ENCODE data around the gene PPIL6. TPM values are rescaled to one million over a fixed set of nuclear protein-coding genes. Genes with fewer than 3 reads are reported as not detected.

The PPIL6 gene
- total RNA-seq, 3 donors from 2014 or later (not counting 1 experiment from before 2014, with no cell fraction given), result 0.28 to 0.70 (median 0.40) TPM

DNA sequence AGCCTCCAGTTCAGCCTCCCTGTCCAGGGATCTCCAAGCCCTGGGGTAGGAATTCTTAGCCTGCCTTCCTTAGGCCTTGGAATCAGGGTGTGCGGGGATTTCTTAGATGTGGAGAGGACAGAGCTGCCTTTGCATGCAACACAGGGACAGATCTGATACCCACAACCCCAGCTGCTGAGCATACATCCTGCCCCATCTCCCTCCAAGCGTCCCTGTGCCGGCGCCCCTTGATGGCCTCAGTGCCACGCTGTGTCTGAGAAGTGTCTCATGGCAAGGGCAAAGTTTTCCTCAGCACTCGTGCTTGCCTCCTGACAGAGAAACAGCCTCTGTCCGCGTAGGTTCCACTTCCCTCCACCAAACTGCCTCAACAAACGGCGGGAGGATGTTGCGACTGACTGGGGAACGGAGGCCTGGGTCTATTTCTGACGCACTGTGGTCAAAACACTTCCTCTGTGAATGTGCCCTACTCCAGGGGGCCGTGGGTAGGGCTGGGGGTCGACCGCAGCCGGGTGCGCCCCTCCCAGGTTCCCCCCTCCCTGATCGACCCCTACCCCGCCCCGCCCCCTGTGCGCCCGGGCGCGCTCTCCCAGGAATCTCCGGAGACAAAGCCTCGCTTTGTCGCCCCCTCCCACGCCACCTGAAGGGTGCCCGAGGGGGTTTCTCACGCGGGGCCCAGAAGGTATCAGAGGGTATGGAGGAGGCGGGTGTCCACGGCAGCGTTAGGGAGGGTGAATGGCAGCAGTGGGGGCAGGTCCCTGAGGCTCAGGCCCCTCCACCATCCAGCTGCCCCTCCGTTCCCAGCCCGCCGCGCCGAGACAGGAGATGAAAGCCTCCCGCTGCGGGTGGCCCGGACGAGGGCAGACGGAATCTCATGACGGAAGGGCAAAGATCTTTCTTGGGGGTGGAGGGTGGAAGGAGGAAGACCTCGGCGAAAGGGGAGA, 14.3 kb upstream of the PPIL6 start:
- H3K27ac Mint-ChIP-seq, result peak overlapping the region; percentile 86 to 99
- peaks cover 69% of the 10 kb centered on the region for H3K4me1 ChIP-seq (ENCODE audit: control insufficient read depth, insufficient read depth, low read length)
- H3K4me3 ChIP-seq (ENCODE audit: low read length), result peak overlapping the region; percentile 98
- under 1% methylated on average over 46 of the region's 48 CpGs for WGBS (ENCODE audit: insufficient coverage)
- no peaks in the 10 kb centered on the region for H3K27me3 ChIP-seq (ENCODE audit: control insufficient read depth, insufficient read depth, low read length)
- peaks cover 54 to 62% of the 10 kb centered on the region in 2 donors for H3K4me1 Mint-ChIP-seq
- H3K27ac ChIP-seq (ENCODE audit: low read length), result peak overlapping the region; percentile 99
- intact Hi-C loops (cut with micrococcal nuclease), result loop anchor here (1.0 to 10.0 kb wide), 3 partner anchors 13 to 240 kb away; partner anchors contain the start of genes AK9 and FIG4
- DNase-seq, result peak; percentile 72 to 91
- peak overlapping the region; percentile 93 for H3K4me3 Mint-ChIP-seq
- H3K9me3 Mint-ChIP-seq, result no peaks in the 10 kb centered on the region
- H3K36me3 Mint-ChIP-seq, result no peaks in the 10 kb centered on the region
- TF ChIP-seq CTCF (IDR thresholded peaks at IDR 0.05), result no peak
- no peaks in the 10 kb centered on the region for H3K27me3 Mint-ChIP-seq (ENCODE audit: low read depth in 2 of 2)
- no peaks in the 10 kb centered on the region for H3K9me3 ChIP-seq (ENCODE audit: control insufficient read depth, insufficient read depth, low read length)
- ATAC-seq, result peak; percentile 53 to 71 (median 66)
- H3K36me3 ChIP-seq (ENCODE audit: control insufficient read depth, insufficient read depth, low read length), result peaks cover 14% of the 10 kb centered on the region

DNA sequence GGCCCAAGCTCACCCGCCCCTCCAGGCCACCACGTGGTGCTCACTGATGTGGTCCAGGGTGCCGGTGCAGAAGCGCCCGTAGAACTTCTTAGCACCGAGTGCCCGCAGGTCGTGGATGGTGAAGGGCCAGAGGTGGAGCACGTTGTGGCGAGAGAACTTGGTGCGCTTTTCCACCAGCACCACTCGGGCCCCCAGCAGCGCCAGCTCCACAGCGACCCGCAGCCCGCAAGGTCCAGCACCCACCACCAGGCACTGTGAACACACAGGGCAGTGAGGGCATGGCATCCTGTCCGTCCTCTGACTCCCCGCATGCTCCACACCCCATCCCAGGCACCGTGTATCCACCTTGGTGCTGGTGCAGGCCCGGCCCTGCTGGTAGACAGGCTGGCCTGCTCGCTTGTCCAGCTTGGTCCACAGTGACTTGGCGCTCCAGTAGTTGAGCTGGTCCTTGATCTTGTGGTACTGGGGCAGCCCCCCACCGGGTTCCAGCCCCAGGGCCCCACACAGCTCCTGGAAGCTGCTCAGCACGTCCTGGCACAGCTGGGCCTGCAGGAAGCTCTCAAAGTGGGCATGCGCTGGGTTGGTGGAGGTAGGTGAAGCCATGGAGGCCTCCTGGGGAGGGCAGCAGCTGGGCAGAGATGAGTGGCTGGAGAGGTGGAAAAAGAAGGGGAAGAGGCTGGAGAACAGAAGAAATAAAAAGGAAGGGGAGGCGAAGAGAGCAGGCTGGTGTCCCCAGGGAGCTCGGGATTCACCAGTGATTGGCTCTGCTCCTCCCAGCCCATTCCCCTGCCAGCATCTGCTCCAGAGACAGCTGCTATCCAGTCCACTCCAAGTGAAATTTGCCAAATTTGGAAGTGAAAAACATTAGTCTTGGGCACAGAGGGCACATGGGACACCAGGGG, 13.4 kb upstream of the PPIL6 start:
- Histone ChIP-seq H3K9me3 (ENCODE audit: control insufficient read depth, insufficient read depth, low read length) (no peaks in the 10 kb centered on the region), H3K4me3 (ENCODE audit: low read length) (peak overlapping the region; percentile 98), H3K4me1 (ENCODE audit: control insufficient read depth, insufficient read depth, low read length) (peaks cover 72% of the 10 kb centered on the region), H3K36me3 (ENCODE audit: control insufficient read depth, insufficient read depth, low read length) (peaks cover 14% of the 10 kb centered on the region), H3K27me3 (ENCODE audit: control insufficient read depth, insufficient read depth, low read length) (no peaks in the 10 kb centered on the region), H3K27ac (ENCODE audit: low read length) (peak overlapping the region; percentile 99)
- ATAC-seq (no peak), DNase-seq (no peak)
- intact Hi-C loops (cut with micrococcal nuclease), result loop anchor here (1.0 to 10.0 kb wide), 3 partner anchors 13 to 241 kb away; partner anchors contain the start of genes AK9 and FIG4
- no peaks in the 10 kb centered on the region for H3K9me3 Mint-ChIP-seq
- peaks cover 47 to 62% of the 10 kb centered on the region in 2 donors for H3K4me1 Mint-ChIP-seq
- H3K36me3 Mint-ChIP-seq, result no peaks in the 10 kb centered on the region
- TF ChIP-seq CTCF (IDR thresholded peaks at IDR 0.05), result no peak
- H3K27ac Mint-ChIP-seq, result peak overlapping the region; percentile 86 to 99
- H3K4me3 Mint-ChIP-seq, result peak overlapping the region; percentile 81
- WGBS (ENCODE audit: insufficient coverage), result 59% methylated on average over 27 of the region's 27 CpGs
- H3K27me3 Mint-ChIP-seq (ENCODE audit: low read depth in 2 of 2), result no peaks in the 10 kb centered on the region

GRCh38 chr6:109453156-109453555, 12.7 kb upstream of the PPIL6 start:
- Histone ChIP-seq H3K27me3 (ENCODE audit: control insufficient read depth, insufficient read depth, low read length) (no peaks in the 10 kb centered on the region), H3K36me3 (ENCODE audit: control insufficient read depth, insufficient read depth, low read length) (peaks cover 14% of the 10 kb centered on the region), H3K4me1 (ENCODE audit: control insufficient read depth, insufficient read depth, low read length) (peaks cover 72% of the 10 kb centered on the region), H3K27ac (ENCODE audit: low read length) (peak overlapping the region; percentile 99), H3K9me3 (ENCODE audit: control insufficient read depth, insufficient read depth, low read length) (no peaks in the 10 kb centered on the region), H3K4me3 (ENCODE audit: low read length) (no peak overlapping the region)
- Mint-ChIP-seq H3K4me3 (peak overlapping the region; percentile 21), H3K27me3 (ENCODE audit: low read depth in 2 of 2) (no peaks in the 10 kb centered on the region), H3K9me3 (no peaks in the 10 kb centered on the region), H3K36me3 (no peaks in the 10 kb centered on the region), H3K27ac (peak overlapping the region in 1 of 2 donors; percentile 38), H3K4me1 (peaks cover 45 to 61% of the 10 kb centered on the region in 2 donors)
- no peak for TF ChIP-seq CTCF (IDR thresholded peaks at IDR 0.05)
- 82% methylated on average over 2 of the region's 2 CpGs for WGBS (ENCODE audit: insufficient coverage)
- no peak for ATAC-seq
- DNase-seq, result no peak
- intact Hi-C loops (cut with micrococcal nuclease), result loop anchor here (10.0 kb wide), 1 partner anchor 242 kb away; the partner anchor contains the start of genes AK9 and FIG4

All from natural killer cell (primary cell).